NCI-H774 (cell line): Measurements from ENCODE around the gene PRKAG2.

Source experiments
- DNase-seq: peaks from one replicate; lab custom pipeline; 2025; lab: John Stamatoyannopoulos, UW

PRKAG2 gene

GRCh38 chr7:151644554-151644953 is 232.4 kb downstream of the PRKAG2 start:
- no peak for DNase-seq

- DNase-seq, result no peak
Observed at GRCh38 chr7:151642746-151643145, 234.2 kb downstream of the PRKAG2 start.

GRCh38 chr7:151641587-151641986 is 235.3 kb downstream of the PRKAG2 start:
- DNase-seq, result no peak

DNA sequence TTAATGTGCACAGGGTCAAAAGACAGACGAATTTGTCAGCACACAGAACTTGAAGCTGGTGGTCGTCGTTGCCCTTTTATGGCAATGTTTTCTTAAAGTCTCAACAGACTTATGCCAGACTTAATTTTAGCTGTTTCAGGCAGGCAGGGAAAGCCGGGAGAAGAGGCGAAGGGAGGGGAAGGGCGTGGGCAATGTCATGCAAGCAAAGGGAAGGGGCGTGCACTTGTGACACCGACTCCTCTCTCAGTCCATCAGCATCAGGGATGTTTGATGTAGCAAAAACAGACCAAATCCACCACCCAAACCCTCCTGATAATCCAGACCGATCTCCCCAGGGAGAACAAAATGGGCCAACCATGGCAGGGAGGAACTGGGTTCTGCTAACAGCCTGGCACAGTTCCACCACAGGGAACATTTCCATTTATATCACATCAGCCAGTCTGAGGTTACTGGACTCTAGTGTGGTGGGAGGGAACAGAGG is 239.1 kb downstream of the PRKAG2 start:
- DNase-seq, result no peak

GRCh38 chr7:151634643-151635042 is 242.3 kb downstream of the PRKAG2 start:
- no peak for DNase-seq

DNA sequence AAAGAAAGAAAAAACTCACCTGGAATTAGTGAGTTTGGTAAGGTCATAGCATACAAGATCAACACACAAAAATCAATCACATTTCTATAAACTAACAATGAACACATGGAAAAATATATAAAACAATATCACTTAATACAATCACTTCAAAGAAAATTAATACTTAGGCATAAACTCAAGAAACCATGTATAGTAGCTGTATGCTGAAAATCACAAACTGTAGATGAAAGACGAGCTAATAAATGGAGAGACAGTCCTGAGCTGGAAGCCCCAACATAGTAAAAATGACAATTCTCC is 243.5 kb downstream of the PRKAG2 start:
- no peak for DNase-seq

GRCh38 chr7:151632750-151633515 is 244.0 kb downstream of the PRKAG2 start:
- DNase-seq, result peak; percentile 31

DNA sequence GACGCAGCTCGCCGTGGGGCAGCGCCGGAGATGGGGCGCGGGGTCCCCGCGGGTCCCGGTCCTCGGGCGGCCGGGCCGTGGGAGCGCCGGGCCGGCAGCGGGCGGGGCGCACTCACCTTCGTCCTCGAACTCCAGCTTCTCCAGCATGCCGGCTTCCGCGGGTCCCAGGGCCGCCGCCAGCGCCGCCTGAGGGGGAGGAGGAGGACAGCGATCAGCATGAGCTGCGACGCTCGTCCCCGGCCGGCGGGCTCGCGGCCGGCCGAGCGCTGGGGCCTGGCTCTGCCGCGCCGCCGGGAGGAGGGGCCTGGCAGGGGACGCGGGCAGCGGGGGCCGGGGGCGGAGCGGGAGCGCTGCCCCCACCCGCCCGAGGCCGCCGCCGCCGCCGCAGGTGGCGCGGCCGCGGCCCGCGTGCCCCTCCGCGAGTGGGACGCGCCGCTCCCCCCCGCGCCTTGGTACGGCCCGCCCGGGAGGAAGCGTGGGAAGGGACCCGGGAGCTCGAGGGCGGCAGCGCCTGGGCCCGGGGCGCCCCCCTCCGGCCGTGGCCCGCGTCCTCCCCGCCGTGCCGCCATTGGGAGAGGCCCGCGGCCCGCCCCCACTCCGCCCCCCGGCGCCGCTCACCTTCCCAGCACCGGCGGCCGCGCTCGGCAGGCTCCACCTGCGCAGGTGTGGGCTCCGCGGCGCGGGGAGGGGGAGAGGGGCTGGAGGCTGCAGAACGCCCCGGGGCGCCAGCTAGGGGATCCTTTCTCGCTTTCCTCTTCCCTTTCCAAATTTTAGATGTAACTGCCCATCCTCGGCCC is 244.8 kb downstream of the PRKAG2 start:
- DNase-seq, result peak; percentile 88

DNA sequence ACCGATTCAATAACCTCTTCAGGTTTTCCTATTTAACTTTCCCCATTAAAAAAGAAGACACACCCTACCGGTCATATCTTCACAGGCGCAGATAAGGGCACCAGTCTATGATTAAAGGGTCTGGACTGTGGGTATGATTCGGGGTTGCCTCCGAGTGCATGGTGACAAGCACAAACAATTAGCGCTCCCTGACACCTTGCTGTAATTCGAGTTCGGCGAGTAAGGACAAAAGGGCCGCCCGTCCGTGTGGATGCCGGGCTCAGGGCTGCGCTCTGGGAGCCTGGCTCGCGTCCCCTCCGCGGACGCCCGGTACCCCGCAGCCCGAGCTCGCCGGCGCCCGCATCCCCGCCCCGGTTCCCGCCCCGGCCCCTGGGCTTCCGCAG is 245.4 kb downstream of the PRKAG2 start:
- DNase-seq, result peak; percentile 23

- no peak for DNase-seq
Observed at GRCh38 chr7:151630851-151631569, 245.9 kb downstream of the PRKAG2 start.

DNA sequence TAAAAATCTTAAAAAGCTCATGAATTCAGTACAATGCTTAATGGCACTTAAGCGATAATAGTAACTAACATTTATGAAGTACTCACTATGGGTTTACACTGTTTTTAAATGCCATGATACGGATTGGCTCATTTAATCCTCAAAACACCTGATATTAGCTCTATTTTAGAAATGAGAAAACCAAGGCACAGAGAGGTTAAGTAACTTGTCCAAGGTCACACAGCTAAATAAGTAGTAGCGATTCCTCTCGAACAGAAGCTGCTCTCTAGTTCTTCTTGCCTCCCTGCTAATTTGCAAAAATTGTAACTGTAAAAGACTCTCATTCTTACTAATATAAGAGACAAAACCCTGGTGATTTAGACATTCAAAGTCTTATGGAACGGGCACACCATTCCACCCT is 246.6 kb downstream of the PRKAG2 start:
- no peak for DNase-seq

DNA sequence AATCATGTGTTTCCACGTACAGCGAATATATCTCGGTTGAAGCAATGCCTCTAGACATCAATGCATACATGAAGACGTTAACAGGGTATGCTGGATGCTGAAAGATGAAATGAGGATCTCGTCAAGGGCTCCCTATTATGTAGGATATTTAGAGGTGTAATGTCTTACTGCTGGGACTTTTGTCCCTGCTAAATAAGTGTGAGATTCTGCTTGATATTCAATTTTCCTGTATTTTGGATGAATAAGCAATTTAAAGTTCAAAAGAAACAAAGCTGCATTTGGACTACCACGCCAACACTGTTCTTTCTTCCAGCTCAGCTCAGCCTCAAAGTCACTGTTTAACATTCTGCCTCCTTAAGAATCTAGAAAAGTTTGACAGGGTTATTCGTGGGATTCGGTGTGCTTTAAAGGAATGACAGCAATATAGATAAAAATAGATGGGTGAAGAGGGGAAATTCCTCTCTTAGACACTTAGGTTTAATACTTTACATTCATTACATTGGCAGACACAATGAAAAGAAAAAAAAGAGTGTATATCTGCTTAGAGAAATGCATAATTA is 247.1 kb downstream of the PRKAG2 start:
- no peak for DNase-seq

GRCh38 chr7:151628846-151629604 is 247.9 kb downstream of the PRKAG2 start:
- no peak for DNase-seq

GRCh38 chr7:151626422-151627115 is 250.3 kb downstream of the PRKAG2 start:
- no peak for DNase-seq

DNA sequence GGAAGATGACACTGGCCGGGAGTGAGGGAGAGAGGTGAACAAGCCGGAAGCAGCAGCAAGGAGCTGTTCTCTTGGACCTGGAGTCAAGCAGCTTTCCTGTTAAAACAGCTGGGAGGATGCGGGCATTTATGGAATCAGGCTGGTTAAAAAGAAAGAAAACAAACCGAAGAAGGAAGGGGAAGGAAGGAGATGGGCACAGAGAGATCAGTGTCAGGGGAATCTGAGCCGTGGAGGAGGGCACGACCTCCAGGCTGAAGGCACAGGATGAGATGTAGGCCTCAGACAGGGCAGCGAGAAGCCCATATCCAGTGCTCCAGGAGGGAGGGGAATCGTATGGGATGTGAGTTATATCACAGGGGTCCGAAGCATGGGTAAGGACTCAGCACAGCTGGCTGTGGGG is 251.3 kb downstream of the PRKAG2 start:
- no peak for DNase-seq

GRCh38 chr7:151624246-151624928 is 252.5 kb downstream of the PRKAG2 start:
- no peak for DNase-seq

GRCh38 chr7:151623766-151624165 is 253.1 kb downstream of the PRKAG2 start:
- no peak for DNase-seq

- DNase-seq, result no peak
Observed at GRCh38 chr7:151621961-151622360, 255.0 kb downstream of the PRKAG2 start.

- no peak for DNase-seq
Observed at GRCh38 chr7:151616443-151617213, 260.3 kb downstream of the PRKAG2 start.

GRCh38 chr7:151615784-151616183 is 261.1 kb downstream of the PRKAG2 start:
- DNase-seq, result no peak
